Pancreas (tissue), 10 donors: ENCODE results near the gene SLC27A2. TPM values are rescaled to one million over a fixed set of nuclear protein-coding genes. Genes with fewer than 3 reads are reported as not detected.

Experiments
- ATAC-seq, 4 donors: fragments of 200-7000 bp; cut with Tn5 transposase; one replicate each; pipeline versions ENCODE4 v1.8.0 to v1.9.1; 2020; ENCODE audit warnings: mild to moderate bottlenecking in 4 of 4, moderate library complexity in 4 of 4
- DNase-seq, 6 donors: peaks; one replicate each; pipeline ENCODE4 v3.0.0-alpha.2; 2020
- FAIRE-seq: peaks from 2 replicates; lab custom pipeline; 2012; peaks lifted over from hg19 to GRCh38; lab: Jason Lieb, UNC
- H3K27ac ChIP-seq, 4 donors: fragments of 200-600 bp; sonication (generic); 1 replicate in 3 of 4; 2 replicates in 1 of 4; pipeline versions ENCODE4 v1.5.0 to v1.8.0; 2020
- H3K27me3 ChIP-seq, 4 donors: fragments of 200-600 bp; one replicate each; pipeline ENCODE4 v1.8.0; 2021
- H3K36me3 ChIP-seq, 3 donors: fragments of 200-600 bp; sonication (generic) in 1 of 3; one replicate each; pipeline versions ENCODE4 v1.5.0 to v1.8.0; 2020 to 2021
- H3K4me1 ChIP-seq, 3 donors: fragments of 200-600 bp; one replicate each; pipeline ENCODE4 v1.8.0; 2021
- H3K4me3 ChIP-seq, 4 donors: fragments of 200-600 bp; sonication (generic) in 2 of 4; one replicate each; pipeline versions ENCODE4 v1.5.0 to v1.8.0; 2020 to 2021
- H3K9me3 ChIP-seq, 4 donors: fragments of 200-600 bp; one replicate each; pipeline ENCODE4 v1.8.0; 2021
- CTCF ChIP-seq, 4 donors: fragments of 200-600 bp; sonication (generic) in 3 of 4; IDR thresholded peaks; one replicate each; pipeline versions ENCODE4 v1.5.0 to v1.8.0; 2021; ENCODE audit warnings: antibody characterized with exemption in 4 of 4
- WGBS, 2 donors: extraction: QIAGEN DNeasy Blood & Tissue Kit; methylation state at CpG; one replicate each; pipeline ENCODE4 v1.1.7; 2013; 5-methylcytosine and 5-hydroxymethylcytosine counted together
- intact Hi-C, 3 donors: fragments of 100-400 bp; cut with DNase I; formaldehyde crosslinking; loops; one replicate each; pipeline versions ENCODE4 v1.11.1 to v1.14.2; 2022
- polyA plus RNA-seq, 2 donors: library from polyadenylated mRNA; stranded (reverse); fragments of 200-250 nt; gene quantifications; one replicate each; pipeline ENCODE4 v1.2.3, GENCODE V29; 2013
- total RNA-seq, 6 donors: library from RNA; stranded (reverse); fragmentation: NEBNext Ultra II Directional in 4 of 6; extraction: Animal tissue kit (Norgen Biotek cat#: 25700) in 4 of 6; gene quantifications; one replicate each; pipeline versions ENCODE4 v1.2.1 to v1.2.4, GENCODE V29; 2021 to 2023
- donor health status: healthy with polysubstance abuse.
- donor health status: DM: no; HTN: no; CAD: no; lungs with moderate emphysema.
- donor health status: DM: no; HTN: no; CAD: no.
- donor health status: control.
- donor health status: control.
- donor health status: Bipolar disorder and iron deficiency.
- donor health status: DM: yes; HTN: yes; CAD: no.
- donor health status: DM: no; HTN: no; CAD: no.
- donor health status: DM: no; HTN: no; CAD: no.
- donor health status: DM: yes; HTN: yes; CAD: no.

The SLC27A2 gene
- total and polyA plus RNA-seq, 8 donors: 1.5 to 6.1 (median 3.2) TPM

GRCh38 chr15:50238255-50238654 lies 56.3 kb downstream of the SLC27A2 start:
- DNase-seq (no peak), ATAC-seq (no peak), FAIRE-seq (no peak)
- no peaks in the 10 kb centered on the region for H3K36me3 ChIP-seq
- WGBS, 2 donors: 70 to 94% methylated on average over 2 of the region's 2 CpGs
- intact Hi-C loops: no loop called here
- H3K4me3 ChIP-seq: no peak overlapping the region
- TF ChIP-seq CTCF (IDR thresholded peaks at IDR 0.05): no peak
- no peaks in the 10 kb centered on the region for H3K27me3 ChIP-seq
- H3K4me1 ChIP-seq: no peaks in the 10 kb centered on the region
- H3K27ac ChIP-seq: no peak overlapping the region
- H3K9me3 ChIP-seq: no peaks in the 10 kb centered on the region

- ATAC-seq (no peak), DNase-seq (no peak), FAIRE-seq (no peak)
- Histone ChIP-seq H3K4me3 (no peak overlapping the region), H3K9me3 (no peaks in the 10 kb centered on the region), H3K4me1 (no peaks in the 10 kb centered on the region), H3K27me3 (no peaks in the 10 kb centered on the region), H3K36me3 (no peaks in the 10 kb centered on the region), H3K27ac (no peak overlapping the region)
- TF ChIP-seq CTCF (IDR thresholded peaks at IDR 0.05): no peak
- intact Hi-C loops: no loop called here
- 63 to 65% methylated on average over 5 of the region's 5 CpGs for WGBS, 2 donors
Observed at GRCh38 chr15:50241684-50242450, 59.9 kb downstream of the SLC27A2 start.

GRCh38 chr15:50244153-50244552 lies 62.2 kb downstream of the SLC27A2 start:
- Histone ChIP-seq H3K9me3 (no peaks in the 10 kb centered on the region), H3K4me1 (no peaks in the 10 kb centered on the region), H3K27ac (no peak overlapping the region), H3K4me3 (no peak overlapping the region), H3K36me3 (no peaks in the 10 kb centered on the region), H3K27me3 (no peaks in the 10 kb centered on the region)
- no peak for TF ChIP-seq CTCF (IDR thresholded peaks at IDR 0.05)
- intact Hi-C loops: no loop called here
- WGBS, 2 donors: 98 to 100% methylated on average over 1 of the region's 1 CpG
- FAIRE-seq (no peak), DNase-seq (no peak), ATAC-seq (no peak)

GRCh38 chr15:50244959-50245624 lies 63.1 kb downstream of the SLC27A2 start:
- no peaks in the 10 kb centered on the region for H3K4me1 ChIP-seq
- TF ChIP-seq CTCF (IDR thresholded peaks at IDR 0.05): no peak
- intact Hi-C loops: no loop called here
- no peaks in the 10 kb centered on the region for H3K27me3 ChIP-seq
- ATAC-seq (no peak), DNase-seq (no peak), FAIRE-seq (no peak)
- H3K27ac ChIP-seq: no peak overlapping the region
- H3K9me3 ChIP-seq: no peaks in the 10 kb centered on the region
- no peak overlapping the region for H3K4me3 ChIP-seq
- H3K36me3 ChIP-seq: no peaks in the 10 kb centered on the region
- 59 to 64% methylated on average over 2 of the region's 2 CpGs for WGBS, 2 donors

- 75 to 80% methylated on average over 2 of the region's 2 CpGs for WGBS, 2 donors
- no peaks in the 10 kb centered on the region for H3K9me3 ChIP-seq
- H3K27ac ChIP-seq: no peak overlapping the region
- intact Hi-C loops: no loop called here
- FAIRE-seq (no peak), ATAC-seq (no peak), DNase-seq (no peak)
- H3K4me1 ChIP-seq: no peaks in the 10 kb centered on the region
- no peaks in the 10 kb centered on the region for H3K27me3 ChIP-seq
- no peak overlapping the region for H3K4me3 ChIP-seq
- H3K36me3 ChIP-seq: no peaks in the 10 kb centered on the region
- no peak for TF ChIP-seq CTCF (IDR thresholded peaks at IDR 0.05)
Observed at GRCh38 chr15:50246631-50247030, 64.6 kb downstream of the SLC27A2 start.
